Breast epithelium (tissue), 4 donors: ENCODE measurements around the gene C9orf72. TPM values are rescaled to one million over a fixed set of nuclear protein-coding genes. Genes with fewer than 3 reads are reported as not detected.

Experiments used
- DNase-seq, 2 donors: peaks; one replicate each; pipeline ENCODE4 v3.0.0-alpha.2; 2019; ENCODE audit warnings: low spot score in 2 of 2
- H3K27ac ChIP-seq, 2 donors: fragments of 200-600 bp; sonication (generic) in 1 of 2; one replicate each; pipeline ENCODE4 v1.5.1; 2016 to 2019; ENCODE audit warnings: mild to moderate bottlenecking in 1 of 2
- H3K27me3 ChIP-seq, 2 donors: fragments of 200-600 bp; sonication (generic) in 1 of 2; one replicate each; pipeline versions ENCODE4 v1.5.1 to v1.6.0; 2017 to 2019; ENCODE audit warnings: control low read depth in 1 of 2, mild to moderate bottlenecking in 1 of 2
- H3K36me3 ChIP-seq: fragments of 200-600 bp; one replicate; pipeline ENCODE4 v1.5.1; 2019
- H3K4me1 ChIP-seq, 2 donors: fragments of 200-600 bp; sonication (generic); one replicate each; pipeline ENCODE4 v1.5.1; 2016 to 2019; ENCODE audit warnings: control low read depth in 1 of 2
- H3K4me3 ChIP-seq, 3 donors: fragments of 200-600 bp; sonication (generic); 1 replicate in 2 of 3; 2 replicates in 1 of 3; pipeline ENCODE4 v1.5.1; 2016 to 2019; ENCODE audit warnings: mild to moderate bottlenecking in 3 of 3, moderate library complexity in 2 of 3
- H3K9me3 ChIP-seq, 2 donors: fragments of 200-600 bp; sonication (generic) in 1 of 2; one replicate each; pipeline ENCODE4 v1.5.1; 2016 to 2019; ENCODE audit warnings: control low read depth in 1 of 2
- POLR2A ChIP-seq: fragments of 450-650 bp; IDR thresholded peaks from one replicate; pipeline ENCODE4 v1.6.1; 2016; ENCODE audit warnings: antibody characterized with exemption, mild to moderate bottlenecking, moderate library complexity
- POLR2AphosphoS5 ChIP-seq, 3 donors: sonication (generic); formaldehyde crosslinking; IDR thresholded peaks; one replicate each; pipeline ENCODE4 v1.6.1; 2017; ENCODE audit warnings: antibody characterized with exemption in 3 of 3
- intact Hi-C: fragments of 100-400 bp; cut with DNase I; formaldehyde crosslinking; loops from one replicate; pipeline ENCODE4 v1.15.1; 2023; ENCODE audit warnings: low total_unique reads
- total RNA-seq, 3 donors: library from RNA; depleted of rRNA; stranded (reverse); fragments of >200 nt; gene quantifications; one replicate each; pipeline ENCODE4 v1.1.0, GENCODE V29; 2016
- TF ChIP-seq, protein P1 (sequence below), 3 donors: fragments of 450-650 bp; IDR thresholded peaks; one replicate each; pipeline ENCODE4 v1.5.1; 2016 to 2017; ENCODE audit warnings: antibody characterized with exemption in 3 of 3, mild to moderate bottlenecking in 3 of 3, moderate library complexity in 3 of 3

Gene C9orf72
- total RNA-seq, 3 donors from 2014 or later: 20.8 to 43.9 (median 27.2) TPM

GRCh38 chr9:27591672-27592071 lies 18.4 kb upstream of the C9orf72 start:
- no peak for TF ChIP-seq POLR2A
- TF ChIP-seq, protein P1, sequence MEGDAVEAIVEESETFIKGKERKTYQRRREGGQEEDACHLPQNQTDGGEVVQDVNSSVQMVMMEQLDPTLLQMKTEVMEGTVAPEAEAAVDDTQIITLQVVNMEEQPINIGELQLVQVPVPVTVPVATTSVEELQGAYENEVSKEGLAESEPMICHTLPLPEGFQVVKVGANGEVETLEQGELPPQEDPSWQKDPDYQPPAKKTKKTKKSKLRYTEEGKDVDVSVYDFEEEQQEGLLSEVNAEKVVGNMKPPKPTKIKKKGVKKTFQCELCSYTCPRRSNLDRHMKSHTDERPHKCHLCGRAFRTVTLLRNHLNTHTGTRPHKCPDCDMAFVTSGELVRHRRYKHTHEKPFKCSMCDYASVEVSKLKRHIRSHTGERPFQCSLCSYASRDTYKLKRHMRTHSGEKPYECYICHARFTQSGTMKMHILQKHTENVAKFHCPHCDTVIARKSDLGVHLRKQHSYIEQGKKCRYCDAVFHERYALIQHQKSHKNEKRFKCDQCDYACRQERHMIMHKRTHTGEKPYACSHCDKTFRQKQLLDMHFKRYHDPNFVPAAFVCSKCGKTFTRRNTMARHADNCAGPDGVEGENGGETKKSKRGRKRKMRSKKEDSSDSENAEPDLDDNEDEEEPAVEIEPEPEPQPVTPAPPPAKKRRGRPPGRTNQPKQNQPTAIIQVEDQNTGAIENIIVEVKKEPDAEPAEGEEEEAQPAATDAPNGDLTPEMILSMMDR (IDR thresholded peaks at IDR 0.05): no peak
- TF ChIP-seq POLR2AphosphoS5 (IDR thresholded peaks at IDR 0.05): no peak
- H3K36me3 ChIP-seq: no peaks in the 10 kb centered on the region
- no peaks in the 10 kb centered on the region for H3K9me3 ChIP-seq
- no peak overlapping the region for H3K4me3 ChIP-seq
- H3K27ac ChIP-seq: no peak overlapping the region
- no peaks in the 10 kb centered on the region for H3K27me3 ChIP-seq
- no peaks in the 10 kb centered on the region for H3K4me1 ChIP-seq
- intact Hi-C loops: no loop called here
- no peak for DNase-seq

DNA sequence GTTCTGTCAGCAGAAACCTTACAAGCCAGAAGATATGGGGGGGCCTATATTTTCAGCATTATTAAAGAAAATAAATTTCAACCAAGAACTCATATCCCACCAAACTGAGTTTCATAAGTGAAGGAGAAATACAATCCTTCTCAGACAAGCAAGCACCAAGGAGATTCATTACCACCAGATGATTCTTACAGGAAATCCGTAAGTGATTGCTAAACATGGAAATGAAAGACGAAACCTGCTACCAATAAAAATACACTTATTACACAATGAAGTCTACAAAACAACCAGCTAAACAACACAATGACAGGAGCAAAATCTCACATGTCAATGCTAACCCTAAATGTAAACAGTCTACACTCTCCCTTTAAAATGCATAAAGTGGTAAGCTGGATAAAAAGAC lies 17.8 kb upstream of the C9orf72 start:
- H3K36me3 ChIP-seq: no peaks in the 10 kb centered on the region
- DNase-seq: no peak
- H3K4me1 ChIP-seq: no peaks in the 10 kb centered on the region
- no peak overlapping the region for H3K4me3 ChIP-seq
- intact Hi-C loops: no loop called here
- H3K27me3 ChIP-seq: no peaks in the 10 kb centered on the region
- H3K9me3 ChIP-seq: no peaks in the 10 kb centered on the region
- TF ChIP-seq, protein P1 (IDR thresholded peaks at IDR 0.05): no peak
- TF ChIP-seq POLR2A (no peak), POLR2AphosphoS5 (IDR thresholded peaks at IDR 0.05) (no peak)
- H3K27ac ChIP-seq: no peak overlapping the region

DNA sequence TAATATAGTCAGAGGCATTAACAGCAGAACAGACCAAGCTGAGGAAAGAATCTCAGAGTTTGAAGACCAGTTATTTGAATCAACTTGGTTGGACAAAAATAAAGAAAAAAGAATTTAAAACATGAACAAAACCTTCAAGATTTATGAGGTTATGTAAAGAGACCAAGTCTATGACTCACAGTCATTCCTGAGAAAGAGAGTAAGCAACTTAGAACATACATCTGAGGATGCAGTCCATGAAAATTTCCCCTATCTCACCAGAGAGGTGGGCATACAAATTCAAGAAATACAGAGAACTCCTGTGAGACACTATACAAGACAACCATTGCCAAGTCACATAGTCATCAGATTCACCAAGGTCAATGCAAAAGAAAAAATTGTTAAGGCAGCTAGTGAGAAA lies 17.4 kb upstream of the C9orf72 start:
- no peak overlapping the region for H3K27ac ChIP-seq
- TF ChIP-seq POLR2A: no peak
- TF ChIP-seq POLR2AphosphoS5 (IDR thresholded peaks at IDR 0.05): no peak
- TF ChIP-seq, protein P1 (IDR thresholded peaks at IDR 0.05): no peak
- DNase-seq: no peak
- no peaks in the 10 kb centered on the region for H3K36me3 ChIP-seq
- no peaks in the 10 kb centered on the region for H3K4me1 ChIP-seq
- no peaks in the 10 kb centered on the region for H3K27me3 ChIP-seq
- intact Hi-C loops: no loop called here
- no peak overlapping the region for H3K4me3 ChIP-seq
- no peaks in the 10 kb centered on the region for H3K9me3 ChIP-seq

DNA sequence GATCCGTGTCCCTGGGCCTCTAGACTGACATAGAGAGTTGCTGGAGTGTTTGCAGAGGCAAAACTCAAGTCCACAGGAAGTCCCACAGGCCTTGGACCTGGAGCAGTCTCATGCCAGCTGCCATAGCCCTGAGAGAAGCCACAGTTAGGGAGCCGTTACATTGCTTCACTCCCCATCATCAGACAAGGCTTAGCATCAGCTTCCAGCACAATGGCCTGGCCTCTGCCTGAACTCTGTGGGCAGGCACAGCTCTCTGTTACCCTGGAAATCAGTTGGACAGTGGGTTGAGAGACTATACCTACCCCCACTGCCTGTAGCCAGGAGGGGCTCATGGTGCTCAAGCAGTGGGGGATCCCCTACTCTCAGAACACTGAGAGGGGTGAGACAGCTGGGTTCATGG lies 16.2 kb upstream of the C9orf72 start:
- H3K4me3 ChIP-seq: no peak overlapping the region
- no peak overlapping the region for H3K27ac ChIP-seq
- TF ChIP-seq, protein P1 (IDR thresholded peaks at IDR 0.05): no peak
- no peak for TF ChIP-seq POLR2AphosphoS5 (IDR thresholded peaks at IDR 0.05)
- no peak for TF ChIP-seq POLR2A
- DNase-seq: no peak
- intact Hi-C loops: loop anchor here (10.0 kb wide), 1 partner anchor 845 kb away; no protein-coding TSS in a partner anchor
- H3K4me1 ChIP-seq: no peaks in the 10 kb centered on the region
- no peaks in the 10 kb centered on the region for H3K27me3 ChIP-seq
- H3K36me3 ChIP-seq: no peaks in the 10 kb centered on the region
- no peaks in the 10 kb centered on the region for H3K9me3 ChIP-seq

GRCh38 chr9:27586304-27586703 lies 13.0 kb upstream of the C9orf72 start:
- H3K27ac ChIP-seq: no peak overlapping the region
- no peaks in the 10 kb centered on the region for H3K4me1 ChIP-seq
- no peaks in the 10 kb centered on the region for H3K27me3 ChIP-seq
- DNase-seq: no peak
- no peaks in the 10 kb centered on the region for H3K36me3 ChIP-seq
- H3K9me3 ChIP-seq: no peaks in the 10 kb centered on the region
- TF ChIP-seq, protein P1 (IDR thresholded peaks at IDR 0.05): no peak
- TF ChIP-seq POLR2A (no peak), POLR2AphosphoS5 (IDR thresholded peaks at IDR 0.05) (no peak)
- intact Hi-C loops: loop anchor here (10.0 kb wide), 1 partner anchor 842 kb away; no protein-coding TSS in a partner anchor
- peak overlapping the region in 1 of 3 donors; percentile 7 for H3K4me3 ChIP-seq
